Activated CD8-positive, alpha-beta T cell treated with anti-CD3 and anti-CD28 coated beads for 36 hours (primary cell): ENCODE measurements around the gene MARS1. TPM values are rescaled to one million over a fixed set of nuclear protein-coding genes. Genes with fewer than 3 reads are reported as not detected.

Experiments
- ATAC-seq: fragments of 200-7000 bp; cut with Tn5 transposase; one replicate; pipeline ENCODE4 v1.10.0; 2021; ENCODE audit warnings: mild to moderate bottlenecking, moderate library complexity
- CTCF ChIA-PET: fragments of 350-600 bp; sonication (Branson Sonifier 250); formaldehyde crosslinking; loops from one replicate; lab custom pipeline; 2021; ENCODE audit warnings: antibody characterized with exemption; lab: Charles Lee
- POLR2A ChIA-PET: fragments of 350-600 bp; sonication (Branson Sonifier 250); formaldehyde crosslinking; loops from one replicate; lab custom pipeline; 2021; ENCODE audit warnings: antibody characterized with exemption; lab: Charles Lee
- DNase-seq: peaks from one replicate; pipeline ENCODE4 v3.0.0-alpha.2; 2020
- H3K27ac Mint-ChIP-seq: one replicate; pipeline ENCODE4 v1.8.0; 2021; ENCODE audit warnings: mild to moderate bottlenecking, mixed read lengths
- H3K27me3 Mint-ChIP-seq: one replicate; pipeline ENCODE4 v1.8.0; 2021; ENCODE audit warnings: mixed read lengths
- H3K36me3 Mint-ChIP-seq: one replicate; pipeline ENCODE4 v1.8.0; 2021; ENCODE audit warnings: low read depth, mixed read lengths
- H3K4me1 Mint-ChIP-seq: one replicate; pipeline ENCODE4 v1.8.0; 2021; ENCODE audit warnings: low read depth, mixed read lengths
- H3K4me3 Mint-ChIP-seq: one replicate; pipeline ENCODE4 v1.8.0; 2021; ENCODE audit warnings: mild to moderate bottlenecking, moderate library complexity, mixed read lengths
- H3K9me3 Mint-ChIP-seq: one replicate; pipeline ENCODE4 v1.8.0; 2021; ENCODE audit warnings: mixed read lengths
- intact Hi-C: fragments of 100-400 bp; cut with micrococcal nuclease; formaldehyde crosslinking; loops from one replicate; pipeline ENCODE4 v1.10.0; 2022
- total RNA-seq, 2 experiments: library from RNA; stranded (reverse); gene quantifications; one replicate each; pipeline ENCODE4 v1.2.3, GENCODE V29; 2021
- TF ChIP-seq, protein P1 (sequence below): fragments of 200-600 bp; IDR thresholded peaks from one replicate; pipeline ENCODE4 v1.8.0; 2022; ENCODE audit warnings: antibody characterized with exemption, mild to moderate bottlenecking

MARS1 gene
- total RNA-seq, 2 experiments from 2014 or later: 343 to 345 TPM

DNA sequence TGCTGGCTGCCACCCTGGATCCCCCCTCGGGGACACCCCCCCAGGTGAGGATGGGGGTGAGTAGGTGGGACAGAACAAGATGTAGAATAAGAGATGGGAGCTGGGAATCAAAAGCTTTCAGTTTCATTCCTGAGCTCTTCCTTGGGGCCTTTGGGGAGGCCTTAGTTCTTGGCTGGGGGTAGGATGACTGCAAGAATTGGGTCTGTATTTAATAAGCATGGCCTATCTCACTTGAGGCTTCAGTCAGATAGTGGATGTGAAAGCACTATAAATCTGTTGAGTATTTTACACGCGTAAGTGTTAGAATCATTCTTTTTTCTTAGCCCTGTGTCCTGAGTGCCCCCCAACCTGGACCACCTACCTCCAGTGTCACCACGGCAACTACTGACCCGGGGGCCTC is 39.3 kb downstream of the MARS1 start:
- no peaks in the 10 kb centered on the region for H3K27me3 Mint-ChIP-seq
- ChIA-PET POLR2A (interaction anchor here (0.7 to 6.9 kb wide), 5 partner anchors 10 to 1260 kb away, joined by 3 to 46 read pairs (median 4); partner anchors contain the start of genes ARHGAP9 and DCTN2), CTCF (no interaction called here)
- H3K9me3 Mint-ChIP-seq: no peaks in the 10 kb centered on the region
- peaks cover 23% of the 10 kb centered on the region for H3K36me3 Mint-ChIP-seq
- intact Hi-C loops: no loop called here
- TF ChIP-seq, protein P1, sequence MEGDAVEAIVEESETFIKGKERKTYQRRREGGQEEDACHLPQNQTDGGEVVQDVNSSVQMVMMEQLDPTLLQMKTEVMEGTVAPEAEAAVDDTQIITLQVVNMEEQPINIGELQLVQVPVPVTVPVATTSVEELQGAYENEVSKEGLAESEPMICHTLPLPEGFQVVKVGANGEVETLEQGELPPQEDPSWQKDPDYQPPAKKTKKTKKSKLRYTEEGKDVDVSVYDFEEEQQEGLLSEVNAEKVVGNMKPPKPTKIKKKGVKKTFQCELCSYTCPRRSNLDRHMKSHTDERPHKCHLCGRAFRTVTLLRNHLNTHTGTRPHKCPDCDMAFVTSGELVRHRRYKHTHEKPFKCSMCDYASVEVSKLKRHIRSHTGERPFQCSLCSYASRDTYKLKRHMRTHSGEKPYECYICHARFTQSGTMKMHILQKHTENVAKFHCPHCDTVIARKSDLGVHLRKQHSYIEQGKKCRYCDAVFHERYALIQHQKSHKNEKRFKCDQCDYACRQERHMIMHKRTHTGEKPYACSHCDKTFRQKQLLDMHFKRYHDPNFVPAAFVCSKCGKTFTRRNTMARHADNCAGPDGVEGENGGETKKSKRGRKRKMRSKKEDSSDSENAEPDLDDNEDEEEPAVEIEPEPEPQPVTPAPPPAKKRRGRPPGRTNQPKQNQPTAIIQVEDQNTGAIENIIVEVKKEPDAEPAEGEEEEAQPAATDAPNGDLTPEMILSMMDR: no peak
- peaks cover 29% of the 10 kb centered on the region for H3K4me1 Mint-ChIP-seq
- peak overlapping the region; percentile 46 for H3K27ac Mint-ChIP-seq
- DNase-seq (no peak), ATAC-seq (no peak)
- H3K4me3 Mint-ChIP-seq: no peak overlapping the region

GRCh38 chr12:57528176-57528575 is 40.3 kb downstream of the MARS1 start:
- H3K4me3 Mint-ChIP-seq: no peak overlapping the region
- ATAC-seq (no peak), DNase-seq (no peak)
- TF ChIP-seq, protein P1: no peak
- H3K4me1 Mint-ChIP-seq: peaks cover 27% of the 10 kb centered on the region
- no peaks in the 10 kb centered on the region for H3K27me3 Mint-ChIP-seq
- H3K9me3 Mint-ChIP-seq: no peaks in the 10 kb centered on the region
- H3K27ac Mint-ChIP-seq: no peak overlapping the region
- peaks cover 23% of the 10 kb centered on the region for H3K36me3 Mint-ChIP-seq
- intact Hi-C loops: no loop called here
- CTCF ChIA-PET: no interaction called here
- POLR2A ChIA-PET: interaction anchor here (6.9 kb wide), 1 partner anchor 12 kb away, joined by 46 read pairs; no protein-coding TSS in a partner anchor

DNA sequence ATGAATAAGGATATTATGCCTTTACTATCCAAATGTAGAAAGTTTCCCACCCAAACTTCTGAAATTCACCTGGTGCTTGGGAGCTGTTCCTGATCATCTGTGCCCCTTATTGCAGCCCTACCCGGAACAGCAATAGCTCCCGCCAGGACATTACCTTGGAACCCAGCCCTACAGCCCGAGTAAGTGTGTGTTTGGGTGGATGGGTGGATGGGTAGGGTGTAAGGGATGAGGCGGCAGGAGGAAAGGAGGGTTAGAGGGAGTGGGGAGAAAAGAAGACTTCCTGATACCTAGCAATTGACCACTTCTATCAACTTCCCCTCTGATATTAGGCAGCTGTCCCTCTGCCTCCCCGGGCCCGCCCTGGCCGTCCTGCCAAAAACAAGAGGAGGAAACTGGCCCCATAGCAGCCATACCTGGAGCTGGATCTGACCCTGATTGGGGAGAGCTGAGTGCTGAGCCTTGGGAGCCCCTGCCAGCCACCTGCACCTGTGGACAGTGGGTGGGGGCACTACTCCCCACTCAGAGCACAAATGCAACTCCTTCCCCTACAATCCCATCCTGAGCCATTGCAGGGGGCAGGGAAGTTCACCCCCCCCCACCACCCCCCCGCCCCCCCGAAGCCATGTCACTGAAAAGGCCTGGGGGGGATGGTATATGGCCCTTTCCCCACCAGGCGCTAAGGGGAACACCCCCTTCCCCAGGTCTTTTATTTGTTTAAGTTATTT is 41.1 kb downstream of the MARS1 start:
- Mint-ChIP-seq H3K27me3 (no peaks in the 10 kb centered on the region), H3K27ac (peak overlapping the region; percentile 10), H3K4me1 (peaks cover 19% of the 10 kb centered on the region), H3K9me3 (no peaks in the 10 kb centered on the region), H3K4me3 (no peak overlapping the region), H3K36me3 (peaks cover 23% of the 10 kb centered on the region)
- DNase-seq: no peak
- intact Hi-C loops: no loop called here
- TF ChIP-seq, protein P1: no peak
- ATAC-seq: no peak
- ChIA-PET POLR2A (interaction anchor here (1.1 to 6.9 kb wide), 3 partner anchors 8 to 46 kb away, joined by 3 to 46 read pairs (median 5); partner anchors contain the start of gene DDIT3), CTCF (no interaction called here)

DNA sequence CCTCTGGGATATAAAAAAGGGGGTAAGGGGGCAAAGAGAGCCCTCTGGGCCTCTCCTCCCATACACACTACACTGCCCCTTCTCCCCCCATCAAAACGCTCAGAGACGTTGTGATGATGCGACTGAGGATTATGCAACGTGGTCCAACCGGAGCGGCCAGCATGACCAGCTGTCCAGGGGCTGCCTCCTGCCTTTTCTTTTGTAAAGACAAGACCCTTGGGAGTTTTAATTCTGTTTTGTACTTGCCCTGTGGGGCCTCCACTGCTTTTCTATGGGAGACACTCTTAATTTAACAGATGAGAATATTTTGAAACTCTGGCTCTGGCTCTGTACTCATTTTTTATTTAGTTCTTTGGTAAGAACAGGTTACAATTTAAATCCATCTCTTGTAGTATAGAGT is 42.0 kb downstream of the MARS1 start:
- DNase-seq: no peak
- TF ChIP-seq, protein P1: no peak
- intact Hi-C loops: no loop called here
- no peak for ATAC-seq
- H3K27me3 Mint-ChIP-seq: no peaks in the 10 kb centered on the region
- peaks cover 17% of the 10 kb centered on the region for H3K36me3 Mint-ChIP-seq
- H3K4me3 Mint-ChIP-seq: no peak overlapping the region
- ChIA-PET POLR2A (interaction anchor here (0.8 to 1.7 kb wide), 4 partner anchors 9 to 130 kb away, joined by 3 to 9 read pairs (median 4); partner anchors contain the start of gene DDIT3), CTCF (interaction anchor here (0.9 to 1.6 kb wide), 3 partner anchors 10 to 67 kb away, joined by 3 to 5 read pairs (median 5); no protein-coding TSS in a partner anchor)
- no peak overlapping the region for H3K27ac Mint-ChIP-seq
- peaks cover 11% of the 10 kb centered on the region for H3K4me1 Mint-ChIP-seq
- no peaks in the 10 kb centered on the region for H3K9me3 Mint-ChIP-seq
